NCI-H1694 treated with DMSO at 0.1 percent for 48 hours (cell line): ENCODE measurements around the gene LRRC15.

Source experiments
- DNase-seq: peaks from one replicate; lab custom pipeline; 2025; lab: John Stamatoyannopoulos, UW

LRRC15 gene

DNA sequence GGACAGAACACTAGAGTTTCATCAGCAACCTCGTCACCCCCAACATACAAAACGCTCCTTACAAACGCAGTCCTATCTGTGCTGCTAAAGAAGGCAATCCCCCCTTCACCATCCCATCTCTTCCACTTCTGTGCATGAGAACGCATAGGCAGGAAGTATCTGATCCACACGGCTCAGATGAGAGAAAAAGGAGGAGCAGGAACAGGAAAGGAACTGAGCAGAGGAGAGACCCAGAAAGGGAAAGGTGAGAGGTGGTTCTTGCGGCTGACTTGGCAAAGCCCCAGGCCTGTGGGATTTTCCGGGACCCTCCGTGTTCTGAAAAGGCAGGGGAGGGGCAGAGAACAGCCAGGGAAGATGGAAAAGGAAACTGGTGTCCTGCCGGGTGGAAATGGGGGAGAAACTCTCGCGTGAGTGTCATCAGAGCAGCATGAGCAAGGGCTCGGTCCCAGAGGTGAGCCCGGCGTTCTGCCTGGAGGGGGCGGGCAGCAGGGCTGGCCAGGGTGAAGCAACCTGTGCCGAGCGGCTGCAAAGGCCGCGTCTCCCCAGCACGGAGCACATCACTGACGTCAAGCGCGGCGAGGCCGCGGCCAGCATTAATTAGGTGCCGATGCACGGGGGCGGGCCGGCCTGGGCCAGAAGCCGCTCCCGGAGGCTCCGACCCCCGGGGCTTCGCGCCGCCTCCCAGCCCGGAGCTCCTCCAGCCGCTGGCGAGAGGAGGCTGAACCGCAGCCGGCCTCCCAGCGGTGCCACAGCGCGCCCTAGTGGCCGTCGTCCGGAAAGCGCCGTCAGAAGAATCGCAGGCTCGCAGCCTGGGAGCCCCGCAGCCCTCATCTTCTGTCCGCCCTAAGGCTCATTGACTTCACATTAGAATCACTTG, 54.2 kb downstream of the LRRC15 start:
- peak; percentile 61 for DNase-seq

DNA sequence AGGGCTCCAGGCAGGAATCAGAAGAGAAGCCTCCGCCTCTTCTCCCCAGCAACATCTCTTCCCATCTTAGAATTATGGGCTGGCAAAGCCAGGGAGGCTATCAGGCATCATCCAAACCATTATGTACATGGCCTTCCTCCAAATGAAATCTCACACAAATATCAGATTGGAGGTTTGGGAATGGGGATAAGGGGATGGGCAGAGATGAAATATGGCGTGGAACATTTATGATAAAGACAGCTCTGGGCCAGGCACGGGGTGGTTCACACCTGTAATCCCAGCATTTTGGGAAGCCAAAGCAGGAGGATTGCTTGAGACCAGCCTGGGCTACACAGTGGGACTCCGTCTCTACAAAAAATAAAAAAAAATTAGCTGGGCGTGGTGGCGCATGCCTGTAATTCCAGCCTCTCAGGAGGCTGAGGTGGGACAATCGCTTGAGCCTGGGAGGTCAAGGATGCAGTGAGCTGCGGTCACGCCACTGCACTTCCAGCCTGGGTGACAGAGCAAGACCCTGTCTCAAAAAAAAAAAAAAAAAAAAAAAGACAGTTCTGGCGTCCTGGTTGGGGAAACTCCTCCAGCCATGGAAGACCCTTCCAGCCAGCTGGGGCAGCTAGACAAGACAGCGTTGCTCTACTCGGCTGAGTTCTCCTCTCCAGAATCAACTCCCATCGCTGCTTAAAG, 55.0 kb downstream of the LRRC15 start:
- no peak for DNase-seq

DNA sequence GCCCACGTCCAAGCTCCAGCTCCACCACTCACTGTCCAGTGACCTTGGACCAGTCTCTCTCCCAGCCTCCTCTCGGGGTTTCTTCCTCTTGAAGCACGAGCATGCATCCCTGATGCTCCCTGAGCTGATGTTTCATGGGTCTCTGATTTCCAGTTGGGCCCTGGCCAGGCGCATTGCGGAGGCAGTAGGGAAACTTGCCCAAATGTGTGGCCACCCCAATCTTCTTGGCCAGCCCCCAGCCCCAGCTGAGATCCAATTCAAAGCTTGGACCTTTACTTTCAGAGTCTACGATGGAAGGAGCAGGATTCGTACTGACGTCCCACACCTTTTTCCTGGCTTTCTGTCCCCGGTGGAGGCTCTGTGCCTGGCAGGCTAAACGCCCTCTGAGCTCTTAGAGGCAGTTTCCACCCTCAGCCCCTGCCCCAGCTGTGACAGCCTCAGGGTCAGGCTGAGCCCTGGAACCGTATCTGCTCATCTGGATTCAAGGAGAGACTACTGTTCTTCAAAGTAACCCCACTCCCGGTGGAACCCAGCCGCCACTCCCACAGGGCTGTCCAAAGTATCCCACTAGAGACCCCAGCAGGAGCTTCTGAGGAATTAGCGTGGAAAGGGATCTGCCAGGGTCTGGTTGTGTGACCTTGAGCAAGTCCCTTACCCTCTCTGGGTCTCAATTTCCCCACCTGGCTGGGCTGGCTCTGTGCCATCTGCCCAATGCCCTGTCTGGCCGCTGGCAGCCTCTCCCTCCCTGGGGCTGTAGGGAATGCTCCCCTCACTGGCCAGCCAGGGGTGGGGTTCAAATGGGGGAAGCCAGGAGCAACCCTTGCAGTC, 55.8 kb downstream of the LRRC15 start:
- DNase-seq: no peak

DNA sequence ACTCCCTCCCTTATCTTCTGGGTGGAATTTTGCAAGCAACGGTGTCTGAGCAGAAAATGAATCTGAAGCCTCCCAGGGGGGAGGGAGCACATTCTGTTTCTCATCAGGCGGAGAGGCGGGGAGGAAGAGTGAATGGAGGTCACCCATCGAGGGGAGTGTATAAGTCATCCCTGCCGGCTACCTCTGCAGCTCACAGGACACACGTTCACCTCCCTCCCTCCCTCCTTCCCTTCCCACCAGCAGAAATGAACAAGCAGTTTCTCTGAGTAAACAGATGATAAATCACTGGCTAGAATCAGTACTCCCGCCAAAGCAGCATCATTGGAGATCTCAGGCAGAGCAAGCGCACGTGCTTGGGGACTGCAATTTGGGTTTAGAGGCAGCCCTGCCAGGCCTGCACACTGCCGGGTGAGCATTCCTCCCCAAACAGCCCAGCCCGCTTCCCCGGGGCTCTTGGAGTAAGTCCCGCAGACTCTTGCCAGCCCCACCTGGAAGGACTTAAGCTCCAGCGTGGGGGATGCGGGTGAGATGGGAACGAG, 56.7 kb downstream of the LRRC15 start:
- DNase-seq: no peak

DNA sequence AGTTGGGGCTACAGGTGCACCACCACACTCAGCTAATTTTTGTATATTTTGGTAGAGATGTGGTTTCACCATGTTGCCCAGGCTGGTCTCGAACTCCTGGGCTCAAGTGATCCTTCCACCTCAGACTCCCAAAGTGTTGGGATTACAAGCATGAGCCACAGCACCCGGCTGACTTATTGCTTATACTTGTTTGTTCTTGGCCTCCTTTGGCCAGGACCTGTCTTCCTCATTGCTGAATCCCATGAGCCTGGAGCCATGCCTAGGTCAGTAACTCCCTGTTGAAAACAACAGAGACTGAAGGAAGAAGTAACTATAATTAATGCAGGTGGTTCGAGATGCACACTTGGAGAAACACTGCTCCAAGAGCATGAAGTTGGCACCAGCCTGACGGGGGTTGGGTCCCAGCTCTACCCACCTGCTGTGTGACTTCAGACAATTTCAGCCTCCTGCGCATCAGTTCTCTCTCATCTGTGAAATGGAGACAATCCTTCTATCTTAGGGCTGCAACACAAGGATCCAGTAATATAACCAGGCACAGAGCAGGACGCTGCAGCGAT, 57.3 kb downstream of the LRRC15 start:
- no peak for DNase-seq

DNA sequence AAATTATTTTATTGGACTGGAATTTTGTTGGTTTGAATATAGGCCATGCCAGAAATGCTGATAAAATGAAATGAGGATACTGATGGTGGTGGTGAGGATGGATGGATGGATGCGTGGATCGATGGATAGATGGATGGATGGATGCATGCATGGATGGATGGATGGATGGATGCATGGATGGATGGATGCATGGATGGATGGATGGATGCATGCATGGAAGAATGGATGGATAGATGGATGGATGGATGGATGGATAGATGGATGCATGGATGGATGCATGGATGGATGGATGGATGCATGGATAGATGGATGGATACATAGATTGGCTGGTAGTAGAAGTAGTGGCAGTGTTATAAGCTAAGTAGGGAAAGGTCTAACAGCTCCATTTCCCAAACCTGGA, 58.5 kb downstream of the LRRC15 start:
- no peak for DNase-seq

DNA sequence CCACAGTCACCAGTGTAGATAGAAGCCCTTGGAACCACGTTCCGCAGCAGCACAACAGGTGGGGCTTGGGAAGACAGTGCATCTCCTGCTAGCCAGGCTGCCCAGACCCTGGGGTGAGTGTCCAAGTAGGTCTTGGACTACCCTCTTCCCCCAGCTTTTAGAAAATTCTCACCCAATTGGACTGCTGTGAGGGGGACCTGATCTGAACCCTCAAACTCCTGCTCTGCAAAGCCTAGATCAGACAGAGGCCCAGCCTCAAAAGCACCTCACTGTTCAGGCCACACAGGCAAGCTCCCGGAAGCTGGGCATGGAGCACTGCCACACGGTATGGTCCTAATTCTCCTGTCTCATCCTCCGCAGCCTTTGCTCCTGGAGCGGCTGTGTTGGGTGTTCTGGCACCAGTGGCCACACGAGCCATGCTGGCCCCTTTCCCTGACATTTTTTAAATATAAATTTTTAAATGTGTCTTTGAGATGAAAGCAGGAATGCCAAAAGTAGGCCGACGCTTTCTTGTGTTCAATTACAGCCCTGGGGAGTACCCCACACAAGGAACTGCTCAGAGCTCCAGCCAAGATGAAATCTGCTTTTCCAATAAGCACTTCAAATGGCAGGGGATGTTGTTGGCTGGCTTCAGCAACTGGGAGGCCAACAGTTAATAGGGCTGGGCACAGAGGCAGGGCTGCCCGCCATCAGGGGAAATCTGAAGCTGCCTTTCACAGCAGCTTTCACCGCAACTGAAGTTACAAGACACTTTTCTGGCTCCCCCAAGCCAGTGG, 59.3 kb downstream of the LRRC15 start:
- no peak for DNase-seq

DNA sequence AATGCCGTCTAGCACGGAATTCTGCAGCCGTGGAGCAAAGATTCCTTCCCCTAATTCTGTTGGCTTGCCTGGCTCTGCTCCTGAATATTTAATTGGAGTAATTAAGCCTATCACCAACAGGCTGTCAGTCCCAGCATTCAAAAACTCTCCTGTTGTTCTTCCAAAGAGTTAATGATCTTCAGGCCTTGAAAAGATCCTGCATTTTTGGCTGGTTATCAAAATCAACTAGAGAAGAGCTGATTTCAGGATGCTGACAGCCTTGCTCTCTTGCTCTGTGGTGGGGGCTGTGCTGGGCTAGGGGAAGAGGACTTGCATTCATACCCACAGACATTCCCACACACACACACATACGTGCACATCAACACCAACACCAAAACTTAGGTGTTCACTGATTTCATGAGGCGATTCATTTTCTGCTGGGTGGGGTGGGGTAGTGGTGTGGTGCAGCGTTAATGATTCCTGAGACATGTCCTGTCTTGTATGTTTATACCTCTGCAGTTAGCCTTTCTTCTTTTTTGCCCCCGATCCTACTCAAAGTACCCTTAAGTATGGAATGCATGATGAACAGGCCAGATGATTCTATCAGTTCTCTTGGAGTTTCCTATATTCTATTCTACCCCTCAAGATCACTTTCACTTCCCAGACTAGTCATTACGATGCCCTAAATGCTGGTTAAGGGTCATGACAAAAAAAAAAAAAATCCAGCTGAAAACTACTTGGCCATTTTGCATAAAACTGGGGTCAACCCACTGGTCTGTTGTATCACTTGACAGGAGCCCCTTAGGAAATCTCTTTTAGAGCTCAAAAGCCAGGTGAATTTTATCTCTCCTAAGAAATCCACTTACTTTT, 60.7 kb downstream of the LRRC15 start:
- DNase-seq: no peak

DNA sequence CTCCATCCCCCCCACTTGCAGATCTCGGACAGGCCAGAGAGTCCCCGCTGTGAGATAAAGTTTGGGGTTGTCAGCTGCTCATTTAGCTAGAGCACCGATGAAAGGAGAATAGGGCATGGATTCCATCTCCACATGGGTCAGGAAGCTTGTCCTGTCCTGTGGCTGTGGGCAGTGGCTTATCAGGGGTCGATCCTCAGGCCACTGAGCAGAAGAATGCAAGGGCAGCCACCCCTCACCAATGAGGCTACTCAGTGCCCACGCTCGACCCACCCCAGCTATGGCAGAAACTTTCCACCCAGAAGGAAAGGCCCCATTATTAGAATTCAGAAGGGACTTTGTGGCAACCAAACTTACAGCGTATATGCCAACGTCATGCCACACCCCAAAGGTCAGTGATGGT, 61.7 kb downstream of the LRRC15 start:
- DNase-seq: no peak

DNA sequence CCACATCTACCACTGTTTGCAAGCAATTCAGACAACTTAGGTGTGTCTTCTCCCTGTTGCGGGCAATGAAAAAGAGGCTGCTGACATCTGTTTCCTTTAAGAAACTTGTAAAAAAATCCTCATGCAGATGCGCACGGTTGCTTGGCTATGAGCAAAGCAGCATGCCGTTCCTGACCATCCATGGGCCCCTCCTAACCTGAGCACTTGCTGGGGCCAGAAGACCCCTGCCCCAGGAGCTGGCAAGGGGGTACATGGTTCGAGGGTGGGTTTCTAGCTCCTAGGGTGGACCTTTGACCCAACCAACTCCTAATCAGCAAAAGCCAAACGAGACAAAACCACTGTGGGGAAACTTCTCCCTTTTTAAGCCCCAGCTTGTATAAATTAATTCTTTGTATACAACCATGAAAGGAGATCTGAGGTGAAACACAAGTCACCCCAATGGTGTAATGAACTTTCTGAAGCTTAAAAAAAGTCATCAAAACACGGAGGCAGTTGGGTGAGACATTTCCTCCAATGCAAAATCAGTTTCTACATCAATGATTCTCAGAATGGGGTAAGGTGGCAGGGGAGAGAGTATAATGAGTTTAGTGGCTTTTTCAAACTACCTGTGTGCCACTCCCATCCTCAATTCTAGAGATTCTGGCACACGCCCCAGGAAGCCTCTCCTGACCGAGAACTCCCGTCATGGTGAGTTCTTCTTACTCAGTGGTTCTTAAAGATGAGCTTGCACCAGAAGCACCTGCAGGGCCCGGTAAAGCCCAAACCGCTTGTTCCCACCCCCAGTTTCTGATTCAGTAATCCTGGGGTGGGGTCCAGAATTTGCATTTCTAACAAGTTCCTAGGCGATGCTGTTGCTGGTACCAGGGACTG, 62.5 kb downstream of the LRRC15 start:
- DNase-seq: no peak

DNA sequence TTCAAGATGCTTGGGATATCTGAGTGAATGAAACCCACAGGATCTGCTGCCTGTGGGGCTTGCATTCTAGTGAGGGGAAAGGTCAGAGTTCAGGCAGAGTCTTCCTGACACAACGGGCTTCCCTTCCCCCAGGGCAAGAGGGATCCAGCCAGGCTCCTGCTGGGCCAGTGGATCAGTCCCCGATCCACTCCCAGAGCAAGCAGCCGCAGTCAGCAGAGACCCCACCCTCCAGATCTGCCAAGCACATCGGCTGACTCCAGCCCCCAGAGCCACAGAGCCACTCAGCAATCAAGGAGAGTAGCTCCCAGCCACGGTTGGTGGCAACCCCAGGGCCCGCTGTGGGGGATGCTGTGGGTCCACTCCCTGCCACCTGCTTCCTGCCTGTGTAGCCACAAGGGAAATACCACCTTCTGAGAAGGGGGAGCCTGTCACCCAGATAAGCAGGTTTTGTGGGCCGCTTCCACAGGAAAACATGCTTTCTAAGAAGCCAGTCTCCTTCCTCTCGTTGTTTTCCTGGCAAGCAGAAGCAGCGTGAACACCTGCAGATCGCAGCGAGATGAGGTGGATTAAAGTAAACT, 63.3 kb downstream of the LRRC15 start:
- DNase-seq: no peak

DNA sequence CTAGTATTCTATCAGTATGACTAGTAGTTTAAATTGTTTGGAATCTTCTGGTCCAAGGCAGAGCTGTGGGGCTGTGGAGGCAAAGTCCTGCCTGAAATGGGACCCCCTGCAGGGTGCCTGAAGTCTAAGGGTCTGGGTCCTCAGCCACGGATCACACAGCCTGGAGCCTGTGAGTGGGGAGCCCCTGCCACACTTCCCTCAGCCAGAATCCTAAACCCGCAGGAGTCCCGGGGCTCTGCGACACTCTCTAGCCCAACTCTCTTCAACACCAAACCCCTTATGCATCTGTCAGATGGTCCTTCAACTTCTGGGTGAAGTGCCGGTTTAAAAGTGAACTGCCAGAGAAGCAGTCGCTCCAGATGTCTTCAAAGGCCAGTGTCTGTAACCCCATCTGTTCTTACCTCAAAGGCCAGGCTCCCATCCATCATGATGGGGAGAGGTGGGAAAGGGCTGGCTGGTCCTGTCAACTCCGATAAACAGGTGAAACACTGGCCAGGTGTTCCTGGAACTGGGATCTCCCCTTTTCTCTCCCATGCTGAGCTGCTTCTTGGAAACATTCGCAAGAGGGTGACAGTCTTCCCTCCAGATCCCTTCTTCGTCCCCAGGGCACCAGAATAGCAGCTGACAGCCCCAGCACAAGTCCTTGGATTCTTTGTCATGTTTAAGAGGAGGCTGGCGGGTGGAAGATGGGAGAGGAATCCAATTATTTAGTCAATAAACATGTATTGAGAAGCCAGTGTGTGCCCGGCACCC, 64.0 kb downstream of the LRRC15 start:
- no peak for DNase-seq
